Endothelial cell of umbilical vein (primary cell): Measurements from ENCODE around the gene NAMPT.

ENCODE experiments used
- CTCF ChIP-seq, 2 donors: IDR thresholded peaks; 1 replicate in 1 of 2; 2 replicates in 1 of 2; pipeline ENCODE4 v1.5.1; 2011; ENCODE audit warnings: low read length in 2 of 2, mild to moderate bottlenecking in 2 of 2, moderate library complexity in 2 of 2, control low read depth in 1 of 2, inconsistent platforms in 1 of 2, low read depth in 1 of 2; ENCODE audit not compliant: insufficient read depth in 1 of 2; ENCODE audit errors: extremely low read depth in 1 of 2
- EZH2 ChIP-seq: IDR thresholded peaks from 2 replicates; pipeline ENCODE4 v1.6.1; 2012; ENCODE audit warnings: borderline replicate concordance, low read depth, mild to moderate bottlenecking, moderate library complexity, low read length, inconsistent platforms; ENCODE audit not compliant: severe bottlenecking
- JUN ChIP-seq: IDR thresholded peaks from 2 replicates; pipeline ENCODE4 v1.6.1; 2011; ENCODE audit warnings: borderline replicate concordance, low read depth; ENCODE audit not compliant: insufficient read length, insufficient read depth
- POLR2A ChIP-seq: IDR thresholded peaks from 2 replicates; pipeline ENCODE4 v1.6.1; 2012; ENCODE audit warnings: low read depth, mild to moderate bottlenecking, control low read depth, low read length
- POLR2AphosphoS5 ChIP-seq: IDR thresholded peaks from 2 replicates; pipeline ENCODE4 v1.6.1; 2012; ENCODE audit warnings: low read depth, mild to moderate bottlenecking, control low read depth, low read length, moderate library complexity; ENCODE audit not compliant: insufficient read depth
- TF ChIP-seq, protein P1 (sequence below): IDR thresholded peaks from 2 replicates; pipeline ENCODE4 v1.6.1; 2011; ENCODE audit not compliant: insufficient read depth, insufficient read length

DNA sequence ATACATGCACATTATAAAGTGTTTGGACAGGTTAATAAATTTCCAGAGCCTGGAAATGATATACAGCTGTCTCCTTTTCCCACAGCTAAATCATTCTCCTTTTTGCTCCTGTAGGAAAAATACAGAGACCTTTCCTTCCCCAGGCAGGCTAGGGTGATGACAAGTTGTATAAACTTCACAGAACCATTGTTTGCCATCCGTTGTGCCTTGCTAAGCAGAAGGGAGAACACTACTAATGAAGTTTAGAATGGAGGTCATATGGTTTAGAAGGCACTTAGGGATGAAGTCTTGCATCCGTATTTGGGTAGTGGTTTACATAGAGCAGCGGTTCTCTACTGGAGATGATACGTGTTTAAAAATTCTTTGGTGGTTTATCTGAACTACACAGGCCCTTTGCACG, 46.0 kb downstream of the NAMPT start:
- TF ChIP-seq CTCF (IDR thresholded peaks at IDR 0.05; ENCODE audit: extremely low read depth in 1 of 2, insufficient read depth in 1 of 2, low read depth in 1 of 2, low read length in 2 of 2) (no peak), POLR2A (no peak), JUN (no peak), EZH2 (no peak), POLR2AphosphoS5 (no peak)
- TF ChIP-seq, protein P1, sequence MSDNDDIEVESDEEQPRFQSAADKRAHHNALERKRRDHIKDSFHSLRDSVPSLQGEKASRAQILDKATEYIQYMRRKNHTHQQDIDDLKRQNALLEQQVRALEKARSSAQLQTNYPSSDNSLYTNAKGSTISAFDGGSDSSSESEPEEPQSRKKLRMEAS = no peak
